ENCODE measurements around the gene GNG12.
"Not testable (repeated sequence)": the region's sequence is repeated elsewhere in the genome, so short reads cannot be mapped to it uniquely, and the experiment has no call there.

GNG12 gene

DNA sequence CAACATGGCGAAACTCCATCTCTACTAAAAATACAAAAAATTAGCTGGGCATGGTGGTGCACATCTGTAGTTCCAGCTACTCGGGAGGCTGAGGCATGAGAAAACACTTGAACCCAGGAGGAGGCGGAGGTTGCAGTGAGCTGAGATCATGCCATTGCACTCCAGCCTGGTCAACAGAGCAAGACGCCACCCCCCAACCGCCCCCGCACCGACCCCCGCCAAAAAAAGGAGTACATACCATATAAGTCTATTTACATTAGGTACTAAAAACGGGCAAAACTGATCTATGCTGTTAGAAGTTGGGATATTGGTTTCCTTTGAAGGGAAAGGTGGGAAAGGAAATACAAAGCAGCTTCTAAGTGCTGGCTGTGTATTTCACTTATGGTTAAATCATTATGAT lies 103.0 kb downstream of the GNG12 start:
- not testable (repeated sequence) for H3K9me3 ChIP-seq (ENCODE audit: control insufficient read depth in 2 of 2, low read length in 2 of 2); H3K36me3 ChIP-seq (ENCODE audit: control insufficient read depth in 2 of 2, insufficient read depth in 2 of 2, low read length in 2 of 2); H3K4me3 ChIP-seq (ENCODE audit: low read length in 2 of 2); H3K27ac ChIP-seq (ENCODE audit: low read depth in 2 of 2, low read length in 2 of 2); H3K9ac ChIP-seq (ENCODE audit: low read depth in 1 of 2, low read length in 2 of 2); H3K27me3 ChIP-seq (ENCODE audit: control insufficient read depth in 2 of 2, insufficient read depth in 2 of 2, low read length in 2 of 2)
- H3K4me1 ChIP-seq (ENCODE audit: control insufficient read depth in 2 of 2, insufficient read depth in 2 of 2, low read length in 2 of 2), result peaks cover 7 to 11% of the 10 kb centered on the region in 2 donors

- no peaks in the 10 kb centered on the region for H3K27me3 ChIP-seq (ENCODE audit: control insufficient read depth in 2 of 2, insufficient read depth in 2 of 2, low read length in 2 of 2)
- no peak overlapping the region for H3K9ac ChIP-seq (ENCODE audit: low read depth in 1 of 2, low read length in 2 of 2)
- no peaks in the 10 kb centered on the region for H3K36me3 ChIP-seq (ENCODE audit: control insufficient read depth in 2 of 2, insufficient read depth in 2 of 2, low read length in 2 of 2)
- peaks cover 7 to 15% of the 10 kb centered on the region in 2 donors for H3K4me1 ChIP-seq (ENCODE audit: control insufficient read depth in 2 of 2, insufficient read depth in 2 of 2, low read length in 2 of 2)
- no peaks in the 10 kb centered on the region for H3K9me3 ChIP-seq (ENCODE audit: control insufficient read depth in 2 of 2, low read length in 2 of 2)
- no peak overlapping the region for H3K4me3 ChIP-seq (ENCODE audit: low read length in 2 of 2)
- H3K27ac ChIP-seq (ENCODE audit: low read depth in 2 of 2, low read length in 2 of 2), result no peak overlapping the region
Measured at GRCh38 chr1:67729872-67730271, 103.4 kb downstream of the GNG12 start.

GRCh38 chr1:67726224-67726623 lies 107.0 kb downstream of the GNG12 start:
- Histone ChIP-seq H3K27me3 (ENCODE audit: control insufficient read depth in 2 of 2, insufficient read depth in 2 of 2, low read length in 2 of 2) (no peaks in the 10 kb centered on the region), H3K9me3 (ENCODE audit: control insufficient read depth in 2 of 2, low read length in 2 of 2) (no peaks in the 10 kb centered on the region), H3K27ac (ENCODE audit: low read depth in 2 of 2, low read length in 2 of 2) (no peak overlapping the region), H3K36me3 (ENCODE audit: control insufficient read depth in 2 of 2, insufficient read depth in 2 of 2, low read length in 2 of 2) (no peaks in the 10 kb centered on the region), H3K4me3 (ENCODE audit: low read length in 2 of 2) (no peak overlapping the region), H3K4me1 (ENCODE audit: control insufficient read depth in 2 of 2, insufficient read depth in 2 of 2, low read length in 2 of 2) (peaks cover 0 to 5% of the 10 kb centered on the region in 2 donors), H3K9ac (ENCODE audit: low read depth in 1 of 2, low read length in 2 of 2) (no peak overlapping the region)

- H3K4me1 ChIP-seq (ENCODE audit: control insufficient read depth in 2 of 2, insufficient read depth in 2 of 2, low read length in 2 of 2), result peaks cover 0 to 5% of the 10 kb centered on the region in 2 donors
- H3K27me3 ChIP-seq (ENCODE audit: control insufficient read depth in 2 of 2, insufficient read depth in 2 of 2, low read length in 2 of 2), result no peaks in the 10 kb centered on the region
- no peak overlapping the region for H3K4me3 ChIP-seq (ENCODE audit: low read length in 2 of 2)
- no peak overlapping the region for H3K9ac ChIP-seq (ENCODE audit: low read depth in 1 of 2, low read length in 2 of 2)
- H3K9me3 ChIP-seq (ENCODE audit: control insufficient read depth in 2 of 2, low read length in 2 of 2), result no peaks in the 10 kb centered on the region
- H3K36me3 ChIP-seq (ENCODE audit: control insufficient read depth in 2 of 2, insufficient read depth in 2 of 2, low read length in 2 of 2), result no peaks in the 10 kb centered on the region
- H3K27ac ChIP-seq (ENCODE audit: low read depth in 2 of 2, low read length in 2 of 2), result no peak overlapping the region
Measured at GRCh38 chr1:67724928-67725560, 108.2 kb downstream of the GNG12 start.

DNA sequence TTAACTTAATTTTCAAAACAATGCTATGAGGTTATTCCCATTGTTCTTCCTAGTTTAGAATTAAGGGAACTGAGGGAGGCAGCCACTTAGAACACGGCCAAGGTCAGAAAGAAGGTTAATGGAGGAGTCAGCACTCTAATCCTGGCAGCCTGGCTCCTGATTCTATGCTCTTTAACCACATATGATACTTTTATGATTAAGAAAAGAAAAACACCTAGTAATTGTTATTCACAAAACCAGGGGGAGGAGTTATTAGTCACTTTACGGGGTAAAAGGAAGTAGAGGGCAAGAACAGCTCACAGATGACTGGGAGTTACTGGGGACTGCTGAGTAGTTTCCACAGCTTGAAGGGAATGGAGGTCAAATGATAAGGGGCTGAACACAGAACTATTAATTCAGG lies 109.6 kb downstream of the GNG12 start:
- Histone ChIP-seq H3K27me3 (ENCODE audit: control insufficient read depth in 2 of 2, insufficient read depth in 2 of 2, low read length in 2 of 2) (no peaks in the 10 kb centered on the region), H3K36me3 (ENCODE audit: control insufficient read depth in 2 of 2, insufficient read depth in 2 of 2, low read length in 2 of 2) (no peaks in the 10 kb centered on the region), H3K4me1 (ENCODE audit: control insufficient read depth in 2 of 2, insufficient read depth in 2 of 2, low read length in 2 of 2) (peaks cover 0 to 5% of the 10 kb centered on the region in 2 donors), H3K9ac (ENCODE audit: low read depth in 1 of 2, low read length in 2 of 2) (no peak overlapping the region), H3K4me3 (ENCODE audit: low read length in 2 of 2) (no peak overlapping the region), H3K9me3 (ENCODE audit: control insufficient read depth in 2 of 2, low read length in 2 of 2) (no peaks in the 10 kb centered on the region), H3K27ac (ENCODE audit: low read depth in 2 of 2, low read length in 2 of 2) (no peak overlapping the region)

- no peak overlapping the region for H3K4me3 ChIP-seq (ENCODE audit: low read length in 2 of 2)
- H3K9ac ChIP-seq (ENCODE audit: low read depth in 1 of 2, low read length in 2 of 2), result no peak overlapping the region
- peaks cover under 1 to 5% of the 10 kb centered on the region in 2 donors for H3K4me1 ChIP-seq (ENCODE audit: control insufficient read depth in 2 of 2, insufficient read depth in 2 of 2, low read length in 2 of 2)
- H3K36me3 ChIP-seq (ENCODE audit: control insufficient read depth in 2 of 2, insufficient read depth in 2 of 2, low read length in 2 of 2), result no peaks in the 10 kb centered on the region
- no peaks in the 10 kb centered on the region for H3K27me3 ChIP-seq (ENCODE audit: control insufficient read depth in 2 of 2, insufficient read depth in 2 of 2, low read length in 2 of 2)
- no peak overlapping the region for H3K27ac ChIP-seq (ENCODE audit: low read depth in 2 of 2, low read length in 2 of 2)
- no peaks in the 10 kb centered on the region for H3K9me3 ChIP-seq (ENCODE audit: control insufficient read depth in 2 of 2, low read length in 2 of 2)
Measured at GRCh38 chr1:67723126-67723525, 110.1 kb downstream of the GNG12 start.

- H3K9me3 ChIP-seq (ENCODE audit: control insufficient read depth in 2 of 2, low read length in 2 of 2), result no peaks in the 10 kb centered on the region
- no peaks in the 10 kb centered on the region for H3K27me3 ChIP-seq (ENCODE audit: control insufficient read depth in 2 of 2, insufficient read depth in 2 of 2, low read length in 2 of 2)
- no peak overlapping the region for H3K9ac ChIP-seq (ENCODE audit: low read depth in 1 of 2, low read length in 2 of 2)
- H3K4me1 ChIP-seq (ENCODE audit: control insufficient read depth in 2 of 2, insufficient read depth in 2 of 2, low read length in 2 of 2), result peaks cover 6 to 12% of the 10 kb centered on the region in 2 donors
- H3K27ac ChIP-seq (ENCODE audit: low read depth in 2 of 2, low read length in 2 of 2), result no peak overlapping the region
- H3K4me3 ChIP-seq (ENCODE audit: low read length in 2 of 2), result no peak overlapping the region
- no peaks in the 10 kb centered on the region for H3K36me3 ChIP-seq (ENCODE audit: control insufficient read depth in 2 of 2, insufficient read depth in 2 of 2, low read length in 2 of 2)
Measured at GRCh38 chr1:67722292-67722944, 110.8 kb downstream of the GNG12 start.

DNA sequence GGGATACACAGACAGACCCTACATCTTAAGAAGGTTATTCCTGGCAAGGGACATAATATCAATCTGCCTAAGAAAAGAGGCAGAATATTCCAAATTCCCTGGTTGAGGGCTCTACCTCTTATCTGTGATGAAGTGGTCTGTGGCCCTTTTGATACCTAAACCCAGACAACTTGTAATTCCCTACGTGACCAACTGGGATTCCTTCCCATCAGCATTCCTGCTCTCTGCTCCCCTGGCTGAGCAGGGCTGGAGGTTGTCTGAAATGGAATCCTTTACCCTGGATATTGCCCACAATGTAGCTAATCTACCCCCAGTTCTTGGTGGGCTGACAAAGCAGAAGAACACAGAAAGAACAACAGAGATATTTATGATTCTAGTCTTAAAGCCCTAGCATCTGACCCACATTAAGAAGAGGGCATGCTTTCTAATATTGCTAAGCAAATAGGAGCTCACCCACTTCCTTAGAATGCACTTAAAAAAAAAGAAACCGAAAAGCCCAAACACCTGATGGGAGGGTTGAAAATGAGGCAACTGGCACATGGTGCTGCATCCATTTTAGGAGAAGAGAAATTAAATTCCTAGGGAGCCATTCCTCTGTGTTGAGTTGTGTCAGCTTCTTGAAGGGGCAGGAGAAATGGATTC lies 111.5 kb downstream of the GNG12 start:
- H3K4me1 ChIP-seq (ENCODE audit: control insufficient read depth in 2 of 2, insufficient read depth in 2 of 2, low read length in 2 of 2), result peaks cover 10 to 15% of the 10 kb centered on the region in 2 donors
- no peak overlapping the region for H3K27ac ChIP-seq (ENCODE audit: low read depth in 2 of 2, low read length in 2 of 2)

DNA sequence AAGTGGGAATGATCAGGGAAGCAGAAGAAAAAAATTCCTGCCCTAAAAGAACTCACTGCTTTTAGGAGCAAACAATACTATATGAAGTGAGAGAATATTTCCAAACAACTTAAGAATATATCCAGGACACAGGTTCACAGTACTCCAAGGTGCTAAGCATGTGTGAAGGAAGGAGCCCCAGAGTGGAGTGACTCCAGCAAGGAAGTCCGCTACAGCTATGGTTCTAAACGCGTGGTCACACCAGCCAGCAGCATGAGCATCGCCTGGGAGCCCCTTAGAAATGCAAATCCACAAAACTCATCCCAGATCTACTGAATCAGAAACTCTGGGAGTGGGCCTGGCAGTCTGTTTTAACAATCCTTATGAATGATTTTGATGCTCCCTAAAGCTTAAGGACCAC lies 112.2 kb downstream of the GNG12 start:
- Histone ChIP-seq H3K4me1 (ENCODE audit: control insufficient read depth in 2 of 2, insufficient read depth in 2 of 2, low read length in 2 of 2) (peaks cover 15 to 21% of the 10 kb centered on the region in 2 donors), H3K36me3 (ENCODE audit: control insufficient read depth in 2 of 2, insufficient read depth in 2 of 2, low read length in 2 of 2) (no peaks in the 10 kb centered on the region), H3K9me3 (ENCODE audit: control insufficient read depth in 2 of 2, low read length in 2 of 2) (no peaks in the 10 kb centered on the region), H3K9ac (ENCODE audit: low read depth in 1 of 2, low read length in 2 of 2) (no peak overlapping the region), H3K27me3 (ENCODE audit: control insufficient read depth in 2 of 2, insufficient read depth in 2 of 2, low read length in 2 of 2) (no peaks in the 10 kb centered on the region), H3K4me3 (ENCODE audit: low read length in 2 of 2) (no peak overlapping the region), H3K27ac (ENCODE audit: low read depth in 2 of 2, low read length in 2 of 2) (no peak overlapping the region)

More for the DNA sequence above, 111.5 kb downstream of the GNG12 start:
- H3K27me3 ChIP-seq (ENCODE audit: control insufficient read depth in 2 of 2, insufficient read depth in 2 of 2, low read length in 2 of 2), result no peaks in the 10 kb centered on the region
- H3K36me3 ChIP-seq (ENCODE audit: control insufficient read depth in 2 of 2, insufficient read depth in 2 of 2, low read length in 2 of 2), result no peaks in the 10 kb centered on the region
- H3K9me3 ChIP-seq (ENCODE audit: control insufficient read depth in 2 of 2, low read length in 2 of 2), result no peaks in the 10 kb centered on the region
- no peak overlapping the region for H3K4me3 ChIP-seq (ENCODE audit: low read length in 2 of 2)
- H3K9ac ChIP-seq (ENCODE audit: low read depth in 1 of 2, low read length in 2 of 2), result no peak overlapping the region

All from mucosa of rectum (tissue), 2 donors.